ENCODE measurements around the gene SETSIP. TPM values are rescaled to one million over a fixed set of nuclear protein-coding genes. Genes with fewer than 3 reads are reported as not detected.

SETSIP gene
- total and polyA plus RNA-seq, 2 donors (not counting 1 experiment from before 2014, with no cell fraction given), result not detected

- no peak for TF ChIP-seq CTCF (IDR thresholded peaks at IDR 0.05)
- no peak for TF ChIP-seq EZH2 (IDR thresholded peaks at IDR 0.05; ENCODE audit: borderline replicate concordance, insufficient read depth, low read depth, low read length, poor library complexity, severe bottlenecking)
- CTCF ChIA-PET, result no interaction called here
- no peak overlapping the region for H3K4me3 ChIP-seq (ENCODE audit: control extremely low read depth in 1 of 5, extremely low read depth in 1 of 5, insufficient read depth in 1 of 5, low read depth in 2 of 5, low read length in 4 of 5)
These were observed 34.2 kb downstream of the SETSIP start for GRCh38 chr1:92040971-92041370.

GRCh38 chr1:92038695-92039346 is 36.4 kb downstream of the SETSIP start:
- Histone ChIP-seq H3K4me2 (replicated peaks; ENCODE audit: low read depth, low read length, poor library complexity, severe bottlenecking) (no peak overlapping the region), H3K9ac (ENCODE audit: low read length) (no peak overlapping the region), H3K27me3 (replicated peaks in 1 of 4; ENCODE audit: control extremely low read depth in 1 of 4, control insufficient read depth in 3 of 4, insufficient read depth in 4 of 4, low read length in 3 of 4) (no peaks in the 10 kb centered on the region), H3K36me3 (replicated peaks in 1 of 2; ENCODE audit: control extremely low read depth in 1 of 2, control insufficient read depth in 1 of 2, extremely low read depth in 1 of 2, insufficient read depth in 2 of 2, low read length in 1 of 2) (no peaks in the 10 kb centered on the region), H4K20me1 (ENCODE audit: control insufficient read depth, insufficient read depth, low read length, poor library complexity, severe bottlenecking) (no peaks in the 10 kb centered on the region), H3K79me2 (ENCODE audit: control insufficient read depth, insufficient read depth, low read length) (no peaks in the 10 kb centered on the region), H3K4me1 (ENCODE audit: control insufficient read depth in 2 of 2, insufficient read depth in 2 of 2, low read length in 2 of 2) (no peaks in the 10 kb centered on the region), H3K4me3 (ENCODE audit: control extremely low read depth in 1 of 5, extremely low read depth in 1 of 5, insufficient read depth in 1 of 5, low read depth in 2 of 5, low read length in 4 of 5) (no peak overlapping the region), H3K9me3 (ENCODE audit: control extremely low read depth in 1 of 3, control insufficient read depth in 2 of 3, insufficient read depth in 1 of 3, low read length in 2 of 3) (no peaks in the 10 kb centered on the region), H3K27ac (ENCODE audit: low read length in 2 of 2) (no peak overlapping the region), H2AFZ (ENCODE audit: insufficient read depth, low read depth, low read length, poor library complexity, severe bottlenecking) (no peak overlapping the region)
- no peak for TF ChIP-seq EZH2 (IDR thresholded peaks at IDR 0.05; ENCODE audit: borderline replicate concordance, insufficient read depth, low read depth, low read length, poor library complexity, severe bottlenecking)
- no peak for TF ChIP-seq CTCF (IDR thresholded peaks at IDR 0.05)
- Mint-ChIP-seq H3K27me3 (peaks cover 25% of the 10 kb centered on the region), H3K9me3 (ENCODE audit: insufficient read depth) (no peaks in the 10 kb centered on the region), H3K27ac (no peak overlapping the region), H3K4me1 (no peaks in the 10 kb centered on the region), H3K4me3 (no peak overlapping the region)
- POLR2A ChIA-PET, result no interaction called here
- DNase-seq (no peak), ATAC-seq (ENCODE audit: low read depth) (no peak)
- intact Hi-C loops (cut with micrococcal nuclease), result no loop called here
- CTCF ChIA-PET, result no interaction called here
- 84% methylated on average over 2 of the region's 2 CpGs for WGBS (ENCODE audit: insufficient coverage)

More at GRCh38 chr1:92040971-92041370, 34.2 kb downstream of the SETSIP start:
- no peak for ATAC-seq (ENCODE audit: low read depth)
- WGBS (ENCODE audit: insufficient coverage), result 100% methylated on average over 1 of the region's 1 CpG
- no peak overlapping the region for H3K4me3 Mint-ChIP-seq
- H3K27ac Mint-ChIP-seq, result no peak overlapping the region
- H2AFZ ChIP-seq (ENCODE audit: insufficient read depth, low read depth, low read length, poor library complexity, severe bottlenecking), result no peak overlapping the region
- no peak overlapping the region for H3K4me2 ChIP-seq (replicated peaks; ENCODE audit: low read depth, low read length, poor library complexity, severe bottlenecking)
- no peaks in the 10 kb centered on the region for H3K27me3 ChIP-seq (replicated peaks in 1 of 4; ENCODE audit: control extremely low read depth in 1 of 4, control insufficient read depth in 3 of 4, insufficient read depth in 4 of 4, low read length in 3 of 4)
- H3K27me3 Mint-ChIP-seq, result peaks cover 17% of the 10 kb centered on the region
- H3K79me2 ChIP-seq (ENCODE audit: control insufficient read depth, insufficient read depth, low read length), result no peaks in the 10 kb centered on the region
- H3K9me3 ChIP-seq (ENCODE audit: control extremely low read depth in 1 of 3, control insufficient read depth in 2 of 3, insufficient read depth in 1 of 3, low read length in 2 of 3), result no peaks in the 10 kb centered on the region
- intact Hi-C loops (cut with micrococcal nuclease), result no loop called here
- H3K4me1 Mint-ChIP-seq, result no peaks in the 10 kb centered on the region
- H3K9ac ChIP-seq (ENCODE audit: low read length), result no peak overlapping the region
- H3K9me3 Mint-ChIP-seq (ENCODE audit: insufficient read depth), result no peaks in the 10 kb centered on the region
- H3K27ac ChIP-seq (ENCODE audit: low read length in 2 of 2), result no peak overlapping the region
- no peaks in the 10 kb centered on the region for H4K20me1 ChIP-seq (ENCODE audit: control insufficient read depth, insufficient read depth, low read length, poor library complexity, severe bottlenecking)
- DNase-seq, result no peak
- H3K36me3 ChIP-seq (replicated peaks in 1 of 2; ENCODE audit: control extremely low read depth in 1 of 2, control insufficient read depth in 1 of 2, extremely low read depth in 1 of 2, insufficient read depth in 2 of 2, low read length in 1 of 2), result no peaks in the 10 kb centered on the region
- no peaks in the 10 kb centered on the region for H3K4me1 ChIP-seq (ENCODE audit: control insufficient read depth in 2 of 2, insufficient read depth in 2 of 2, low read length in 2 of 2)
- POLR2A ChIA-PET, result no interaction called here

Measured in B cell (primary cell).